Measurements from ENCODE around the gene SPP1.

DNA sequence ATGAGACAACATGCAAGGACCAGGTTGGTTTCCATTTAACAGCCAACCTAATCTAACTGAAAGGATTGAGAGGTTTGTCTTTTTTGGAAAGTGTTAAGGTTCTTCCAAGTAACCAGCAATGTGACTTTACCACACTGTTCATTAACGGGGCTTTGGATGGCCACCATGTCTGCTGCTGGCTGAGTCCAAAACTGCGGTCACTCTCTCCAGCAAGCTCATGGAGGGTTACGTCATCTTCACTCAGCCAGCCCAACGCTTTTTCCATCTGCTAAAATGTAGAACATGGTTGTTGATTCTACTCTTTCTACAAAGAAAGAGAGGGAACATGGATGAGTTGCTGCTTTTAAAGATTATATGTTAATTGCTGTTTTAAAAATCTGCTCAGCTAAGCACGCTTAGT is 43.0 kb downstream of the SPP1 start:
- TF ChIP-seq, protein P1, sequence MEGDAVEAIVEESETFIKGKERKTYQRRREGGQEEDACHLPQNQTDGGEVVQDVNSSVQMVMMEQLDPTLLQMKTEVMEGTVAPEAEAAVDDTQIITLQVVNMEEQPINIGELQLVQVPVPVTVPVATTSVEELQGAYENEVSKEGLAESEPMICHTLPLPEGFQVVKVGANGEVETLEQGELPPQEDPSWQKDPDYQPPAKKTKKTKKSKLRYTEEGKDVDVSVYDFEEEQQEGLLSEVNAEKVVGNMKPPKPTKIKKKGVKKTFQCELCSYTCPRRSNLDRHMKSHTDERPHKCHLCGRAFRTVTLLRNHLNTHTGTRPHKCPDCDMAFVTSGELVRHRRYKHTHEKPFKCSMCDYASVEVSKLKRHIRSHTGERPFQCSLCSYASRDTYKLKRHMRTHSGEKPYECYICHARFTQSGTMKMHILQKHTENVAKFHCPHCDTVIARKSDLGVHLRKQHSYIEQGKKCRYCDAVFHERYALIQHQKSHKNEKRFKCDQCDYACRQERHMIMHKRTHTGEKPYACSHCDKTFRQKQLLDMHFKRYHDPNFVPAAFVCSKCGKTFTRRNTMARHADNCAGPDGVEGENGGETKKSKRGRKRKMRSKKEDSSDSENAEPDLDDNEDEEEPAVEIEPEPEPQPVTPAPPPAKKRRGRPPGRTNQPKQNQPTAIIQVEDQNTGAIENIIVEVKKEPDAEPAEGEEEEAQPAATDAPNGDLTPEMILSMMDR (IDR thresholded peaks at IDR 0.05), result no peak
- TF ChIP-seq POLR2A (IDR thresholded peaks at IDR 0.05), result no peak
